Measurements from ENCODE around the gene USP9X.

GRCh38 chrX:41095174-41095573 is 9.9 kb downstream of the USP9X start:
- TF ChIP-seq, protein P1, sequence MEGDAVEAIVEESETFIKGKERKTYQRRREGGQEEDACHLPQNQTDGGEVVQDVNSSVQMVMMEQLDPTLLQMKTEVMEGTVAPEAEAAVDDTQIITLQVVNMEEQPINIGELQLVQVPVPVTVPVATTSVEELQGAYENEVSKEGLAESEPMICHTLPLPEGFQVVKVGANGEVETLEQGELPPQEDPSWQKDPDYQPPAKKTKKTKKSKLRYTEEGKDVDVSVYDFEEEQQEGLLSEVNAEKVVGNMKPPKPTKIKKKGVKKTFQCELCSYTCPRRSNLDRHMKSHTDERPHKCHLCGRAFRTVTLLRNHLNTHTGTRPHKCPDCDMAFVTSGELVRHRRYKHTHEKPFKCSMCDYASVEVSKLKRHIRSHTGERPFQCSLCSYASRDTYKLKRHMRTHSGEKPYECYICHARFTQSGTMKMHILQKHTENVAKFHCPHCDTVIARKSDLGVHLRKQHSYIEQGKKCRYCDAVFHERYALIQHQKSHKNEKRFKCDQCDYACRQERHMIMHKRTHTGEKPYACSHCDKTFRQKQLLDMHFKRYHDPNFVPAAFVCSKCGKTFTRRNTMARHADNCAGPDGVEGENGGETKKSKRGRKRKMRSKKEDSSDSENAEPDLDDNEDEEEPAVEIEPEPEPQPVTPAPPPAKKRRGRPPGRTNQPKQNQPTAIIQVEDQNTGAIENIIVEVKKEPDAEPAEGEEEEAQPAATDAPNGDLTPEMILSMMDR (IDR thresholded peaks at IDR 0.05) = no peak
- no peak for TF ChIP-seq POLR2A (IDR thresholded peaks at IDR 0.05)

All from vagina (tissue), 2 donors.